ENCODE measurements around the gene VTI1A.

- TF ChIP-seq POLR2A (IDR thresholded peaks at IDR 0.05; ENCODE audit: low read length) (no peak), GATA1 (IDR thresholded peaks at IDR 0.05; ENCODE audit: low read depth, low read length) (no peak)
These were observed 331.6 kb downstream of the VTI1A start for GRCh38 chr10:112778579-112778978.

Data from erythroblast (primary cell).